Measurements from ENCODE around the gene KIAA1328.

DNA sequence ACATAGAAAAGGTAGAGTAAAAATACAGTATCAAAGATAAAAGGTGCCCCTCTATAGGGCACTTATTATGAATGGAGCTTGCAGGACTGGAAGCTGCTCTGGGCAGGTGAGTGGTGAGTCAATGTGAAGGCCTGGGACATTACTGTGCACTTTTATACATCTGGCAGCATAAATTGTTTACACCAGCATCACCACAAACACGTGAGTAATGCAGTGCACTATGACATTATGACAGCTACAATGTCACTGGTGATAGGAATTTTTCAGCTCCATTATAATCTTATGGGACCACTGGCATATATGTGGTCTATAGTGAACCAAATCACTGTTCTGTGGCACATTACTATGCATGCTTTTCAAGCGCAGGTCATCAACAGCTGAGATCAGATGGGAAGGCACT, 48.2 kb upstream of the KIAA1328 start:
- TF ChIP-seq POLR2AphosphoS5 (IDR thresholded peaks at IDR 0.05) (no peak), CTCF (IDR thresholded peaks at IDR 0.05) (no peak), POLR2A (IDR thresholded peaks at IDR 0.05) (no peak)

All from stomach (tissue), 4 donors.